NOMO-1 treated with DMSO at 0.1 percent for 48 hours (cell line): ENCODE results near the gene LYRM4.
"Not testable (repeated sequence)": the region's sequence is repeated elsewhere in the genome, so short reads cannot be mapped to it uniquely, and the experiment has no call there.

ENCODE experiments used
- DNase-seq: peaks from one replicate; lab custom pipeline; 2025; ENCODE audit not compliant: unreplicated experiment; lab: John Stamatoyannopoulos, UW

LYRM4 gene

GRCh38 chr6:5083307-5083583 is 177.5 kb downstream of the LYRM4 start:
- no peak for DNase-seq

DNA sequence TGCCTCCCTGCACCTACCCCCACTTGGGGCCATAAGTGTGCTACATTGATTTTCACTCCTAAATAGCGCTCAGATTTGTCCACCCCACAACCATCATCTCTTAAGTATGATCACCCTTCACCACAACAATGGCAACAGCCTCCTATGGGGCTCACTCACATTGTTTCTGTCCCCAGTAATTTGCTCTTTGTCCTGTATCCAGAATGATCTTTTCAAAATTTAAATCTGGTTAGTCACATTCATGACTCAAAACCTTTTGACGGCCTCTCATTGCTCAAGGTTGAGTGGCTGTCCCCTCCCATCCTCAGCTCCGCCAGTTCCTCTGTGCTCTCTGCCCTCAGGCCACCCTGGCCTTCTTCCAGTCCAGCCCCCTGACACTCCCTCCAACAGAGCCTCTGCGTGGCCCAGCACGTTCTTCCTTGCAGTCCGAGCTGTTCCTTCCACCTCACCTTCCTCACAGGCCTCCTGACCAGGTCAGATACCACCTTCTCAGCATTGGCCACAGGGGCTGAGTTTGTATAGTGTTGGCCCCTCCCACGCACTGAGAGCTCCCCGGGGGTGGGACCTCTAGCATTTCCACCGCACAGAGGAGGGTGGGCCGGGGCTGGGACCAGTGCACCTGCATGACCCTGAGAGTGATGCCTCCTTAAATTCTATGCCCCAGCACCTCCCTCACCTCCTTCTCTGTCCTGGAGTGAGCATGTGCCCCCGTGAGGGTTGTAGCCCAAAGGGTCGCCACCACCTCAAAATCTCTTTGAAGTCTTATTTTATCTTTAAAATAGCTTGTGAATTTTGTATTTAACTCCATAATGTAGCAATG is 178.1 kb downstream of the LYRM4 start:
- DNase-seq, result peak; percentile 61

DNA sequence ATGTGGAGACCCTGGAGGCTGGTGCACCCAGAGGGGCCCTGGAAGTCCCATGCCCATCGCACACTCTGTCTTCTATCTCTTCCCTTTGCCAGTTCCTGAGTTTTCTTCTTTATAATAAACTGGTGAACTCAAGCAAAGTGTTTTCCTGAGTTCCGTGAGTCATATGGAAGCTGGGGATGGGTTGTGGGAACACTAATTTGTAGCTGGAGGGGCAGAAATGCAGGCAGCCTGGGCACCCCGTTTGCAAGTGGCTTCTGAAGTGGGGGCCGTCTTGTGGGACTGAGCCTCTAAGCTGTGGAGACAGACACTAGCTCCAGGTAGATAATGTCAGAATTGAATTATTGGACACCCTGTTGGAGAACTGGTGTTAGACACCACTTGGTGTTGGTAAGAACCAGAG is 178.8 kb downstream of the LYRM4 start:
- no peak for DNase-seq

GRCh38 chr6:5081182-5081581 is 179.6 kb downstream of the LYRM4 start:
- no peak for DNase-seq

DNA sequence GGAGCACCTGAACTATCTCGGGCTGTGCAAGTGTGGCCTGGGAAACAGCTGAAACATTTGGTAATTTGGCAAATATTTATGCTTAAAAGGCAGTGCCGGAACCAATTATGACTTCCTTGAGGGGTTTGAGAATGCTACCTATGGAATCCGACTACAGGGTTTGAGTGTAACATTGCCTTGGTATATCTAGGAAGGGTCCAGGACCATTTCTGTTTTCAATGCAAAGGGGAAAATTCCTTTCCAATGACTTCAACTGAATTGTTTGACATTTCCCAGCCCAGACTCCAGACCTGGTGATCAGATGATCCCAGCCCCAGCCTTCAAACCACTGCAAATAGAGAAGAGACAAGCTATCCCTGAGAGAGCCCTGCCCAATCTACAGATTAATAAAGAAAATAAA is 180.2 kb downstream of the LYRM4 start:
- no peak for DNase-seq

GRCh38 chr6:5079692-5080091 is 181.1 kb downstream of the LYRM4 start:
- no peak for DNase-seq

DNA sequence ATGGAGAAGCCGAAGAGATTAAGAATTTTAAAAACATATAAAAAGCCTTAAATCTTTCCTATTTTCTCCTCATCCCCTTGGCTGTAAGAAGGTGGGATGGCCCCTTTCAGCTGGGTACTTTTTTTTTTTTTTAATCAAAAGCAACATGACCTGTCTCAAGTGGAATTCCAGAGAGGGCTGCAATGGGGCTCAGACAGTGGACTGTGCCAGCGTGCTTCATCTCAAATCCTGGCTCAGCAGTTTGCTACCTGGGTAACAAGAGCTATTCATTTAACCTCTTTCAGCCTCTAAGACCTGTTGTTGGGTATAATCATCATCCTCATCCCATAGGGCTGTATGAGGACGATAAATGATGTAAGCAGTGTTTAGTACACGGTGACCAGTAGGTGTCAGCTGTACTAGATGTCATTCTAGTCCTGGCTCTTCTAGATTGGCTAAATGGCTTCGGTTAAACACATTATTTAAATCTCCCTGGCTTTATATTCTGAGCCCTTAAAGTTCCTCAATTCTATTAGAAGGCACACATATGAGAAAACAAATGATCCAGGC is 182.6 kb downstream of the LYRM4 start:
- DNase-seq, result peak; percentile 42

GRCh38 chr6:5076931-5077330 is 183.8 kb downstream of the LYRM4 start:
- no peak for DNase-seq

GRCh38 chr6:5073992-5074391 is 186.8 kb downstream of the LYRM4 start:
- no peak for DNase-seq

GRCh38 chr6:5072440-5072839 is 188.3 kb downstream of the LYRM4 start:
- no peak for DNase-seq

DNA sequence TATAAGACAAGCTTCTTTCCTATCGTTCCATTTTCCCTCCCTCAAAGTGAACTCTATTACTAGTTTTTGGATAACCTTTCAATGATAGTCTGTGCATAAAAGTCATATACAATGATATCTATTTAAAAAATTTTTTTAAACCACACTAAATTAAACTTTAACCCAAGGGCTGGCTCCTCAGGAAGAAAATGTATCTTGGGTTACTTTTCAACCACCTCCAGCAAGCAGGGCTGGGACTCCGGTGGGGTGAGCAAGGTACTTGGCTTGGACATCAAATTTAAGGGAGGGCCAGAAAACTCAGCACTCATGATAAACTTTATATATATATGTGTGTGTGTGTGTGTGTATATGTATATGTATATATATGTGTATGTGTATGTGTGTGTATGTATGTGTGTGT is 189.5 kb downstream of the LYRM4 start:
- DNase-seq, result no peak

DNA sequence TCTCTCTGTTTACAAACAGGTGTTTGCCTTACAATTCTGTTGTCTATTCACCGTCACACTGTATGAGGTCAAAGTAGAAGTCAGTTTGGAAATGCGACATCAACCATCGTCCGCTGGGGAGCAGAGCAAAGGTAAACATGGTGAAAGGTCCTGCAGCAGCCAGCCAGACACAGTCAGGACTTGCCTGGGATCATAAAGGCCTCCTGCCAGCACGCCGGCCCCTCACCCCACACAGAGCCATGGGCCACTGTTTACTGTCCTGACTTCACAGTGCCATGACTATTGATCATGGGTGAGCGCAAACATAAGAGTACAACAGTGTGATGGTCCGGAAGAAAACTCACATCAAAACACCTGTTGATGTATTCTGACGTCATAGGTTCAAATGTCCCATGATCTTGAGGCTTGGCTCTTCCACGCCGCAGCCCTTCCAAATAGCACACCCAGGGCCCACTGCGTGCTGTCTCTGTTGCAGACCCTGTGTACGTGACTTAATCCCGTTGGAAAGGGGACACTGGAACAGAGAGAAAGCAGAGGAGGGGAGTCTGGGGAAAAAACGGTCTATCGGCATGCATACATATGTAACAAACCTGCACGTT is 192.5 kb downstream of the LYRM4 start:
- DNase-seq, result no peak

DNA sequence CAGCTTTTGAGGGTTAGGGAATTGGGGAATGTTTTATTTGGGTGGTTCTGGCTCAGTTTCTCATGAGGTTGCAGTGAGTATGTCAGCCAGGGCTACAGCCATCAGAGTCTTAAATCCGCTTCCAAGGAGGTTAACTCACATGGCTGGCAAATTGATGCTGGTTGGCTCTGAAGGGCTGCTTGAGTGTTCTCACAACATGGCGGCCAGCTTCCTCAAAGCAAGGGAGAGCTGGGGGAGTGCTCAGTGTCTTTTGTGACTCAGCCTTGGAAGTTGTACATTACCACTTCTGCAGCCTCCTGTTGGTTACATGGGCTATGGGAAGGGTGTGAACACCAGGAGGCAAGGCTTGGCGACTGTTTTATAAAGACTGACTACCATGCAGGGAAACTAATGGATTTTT is 193.4 kb downstream of the LYRM4 start:
- DNase-seq, result no peak

- DNase-seq, result no peak
These were observed 194.2 kb downstream of the LYRM4 start for GRCh38 chr6:5066456-5067093.

DNA sequence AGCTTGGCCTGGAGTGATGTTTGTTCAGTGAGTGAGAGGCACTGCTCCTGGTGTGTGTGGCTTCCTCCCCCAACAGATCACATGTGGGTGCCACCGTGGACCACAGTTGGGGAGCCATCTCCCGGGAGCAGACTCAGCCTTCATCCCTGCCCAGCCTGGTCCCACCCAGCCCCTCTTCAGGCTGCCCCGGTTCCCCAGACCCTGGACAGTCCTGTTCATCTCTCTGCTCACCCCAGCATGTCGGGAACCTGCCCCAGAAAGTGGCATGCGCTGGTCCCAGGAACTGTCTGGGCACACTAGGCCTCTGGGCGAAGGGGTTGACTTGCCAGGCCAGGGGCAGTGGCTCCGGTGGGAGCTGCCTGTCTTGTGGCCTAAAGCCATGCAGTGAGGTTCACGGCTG is 197.1 kb downstream of the LYRM4 start:
- DNase-seq, result no peak

- DNase-seq, result peak; percentile 31
These were observed 199.6 kb downstream of the LYRM4 start for GRCh38 chr6:5061152-5061551.

DNA sequence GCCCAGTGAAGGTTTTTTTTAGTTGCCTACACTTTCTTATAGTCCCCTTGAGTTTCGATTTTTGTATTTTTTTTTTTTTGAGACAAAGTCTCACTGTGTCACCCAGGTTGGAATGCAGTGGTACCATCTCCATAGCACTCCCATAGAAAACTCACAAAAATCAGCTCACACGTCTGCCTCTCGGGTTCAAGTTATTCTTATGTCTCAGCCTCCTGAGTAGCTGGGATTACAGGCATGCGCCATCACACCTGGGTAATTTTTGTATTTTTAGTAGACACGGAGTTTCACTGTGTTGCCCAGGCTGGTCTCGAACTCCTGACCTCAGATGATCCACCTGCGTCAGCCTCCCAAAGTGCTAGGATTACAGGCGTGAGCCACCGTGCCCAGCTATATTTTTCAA is 200.3 kb downstream of the LYRM4 start:
- not testable (repeated sequence) for DNase-seq

DNA sequence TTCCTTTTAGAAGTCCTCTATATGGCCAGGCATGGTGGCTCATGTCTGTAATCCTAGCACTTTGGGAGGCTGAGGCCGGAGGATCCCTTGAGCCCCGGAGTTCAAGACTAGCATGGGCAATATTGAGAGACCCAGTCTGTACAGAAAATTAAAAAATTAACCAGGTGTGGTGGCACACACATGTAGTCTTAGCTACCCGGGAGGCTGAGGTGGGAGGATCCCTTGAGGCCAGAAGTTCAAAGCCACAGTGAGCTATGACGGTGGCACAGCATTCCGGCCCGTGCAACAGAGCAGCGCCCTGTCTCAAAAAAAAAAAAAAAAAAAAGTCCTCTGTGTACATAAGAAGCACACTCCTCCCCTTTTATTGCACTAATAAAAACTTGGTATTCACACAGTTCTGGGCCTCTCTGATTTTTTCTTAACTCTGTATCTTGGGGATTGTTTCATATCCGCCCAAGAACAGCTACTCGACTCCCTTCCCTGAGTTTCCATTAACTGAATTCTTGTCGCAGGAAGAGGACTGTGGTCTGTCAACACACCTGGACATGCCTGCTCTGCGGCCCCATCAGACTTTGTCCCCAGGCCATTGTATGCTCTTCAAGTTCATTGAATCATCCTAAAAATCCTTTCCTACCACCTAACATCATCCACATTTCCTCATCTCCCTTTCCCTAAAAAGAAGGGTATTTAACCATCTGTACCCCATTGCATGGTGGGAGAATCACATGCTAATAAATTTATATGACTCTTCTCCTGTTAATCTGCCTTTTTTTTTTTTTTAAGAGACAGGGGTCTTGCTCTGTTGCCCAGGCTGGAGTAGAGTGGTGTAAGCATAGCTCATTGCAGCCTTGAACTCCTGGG is 201.5 kb downstream of the LYRM4 start:
- DNase-seq, result no peak
